ENCODE results near the gene RNF31. TPM values are rescaled to one million over a fixed set of nuclear protein-coding genes. Genes with fewer than 3 reads are reported as not detected.

Gene RNF31
- 23.9 and 49.0 TPM in 2 replicates for total RNA-seq

DNA sequence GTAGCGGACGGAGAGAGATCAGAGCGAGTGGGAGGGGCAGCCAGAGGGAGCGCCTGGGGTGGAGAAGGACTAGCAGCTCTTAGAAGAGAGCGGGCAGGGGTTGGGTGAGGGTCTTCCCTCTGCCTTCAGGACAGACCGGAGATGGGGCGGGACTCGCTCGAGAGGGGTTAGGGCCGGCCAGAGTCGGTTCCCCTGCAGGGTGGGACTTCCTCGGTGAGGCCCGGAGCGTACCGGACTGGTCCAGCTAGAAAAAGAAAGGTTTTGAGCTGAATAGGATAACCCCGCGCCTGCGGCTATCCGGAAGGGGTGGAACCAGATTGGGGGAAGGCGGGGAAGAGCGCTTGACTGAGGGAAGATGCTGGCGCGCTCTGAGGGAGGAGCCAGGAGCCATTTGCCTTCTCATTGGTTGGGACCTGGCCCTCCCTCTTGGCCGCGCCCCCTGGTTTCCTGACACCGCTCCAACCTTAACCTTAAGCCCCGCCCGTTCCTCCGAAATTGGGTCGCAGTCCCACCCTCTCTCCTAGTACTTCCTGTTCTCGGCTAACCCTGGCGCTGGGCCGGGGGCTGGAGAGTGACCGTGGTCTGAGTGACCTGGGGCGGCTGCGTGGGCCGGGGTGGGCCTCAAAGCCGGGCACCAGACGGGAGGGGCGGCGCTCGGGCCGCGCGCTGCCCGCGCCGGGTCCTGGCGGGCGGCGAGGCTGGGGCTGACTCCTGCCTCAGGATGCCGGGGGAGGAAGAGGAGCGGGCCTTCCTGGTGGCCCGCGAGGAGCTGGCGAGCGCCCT, at the start of gene RNF31:
TSS of gene RNF31 (plus strand) at position 521 of the 783 bp plus-strand sequence. CDS start at position 722, 201 bp downstream.

DNA sequence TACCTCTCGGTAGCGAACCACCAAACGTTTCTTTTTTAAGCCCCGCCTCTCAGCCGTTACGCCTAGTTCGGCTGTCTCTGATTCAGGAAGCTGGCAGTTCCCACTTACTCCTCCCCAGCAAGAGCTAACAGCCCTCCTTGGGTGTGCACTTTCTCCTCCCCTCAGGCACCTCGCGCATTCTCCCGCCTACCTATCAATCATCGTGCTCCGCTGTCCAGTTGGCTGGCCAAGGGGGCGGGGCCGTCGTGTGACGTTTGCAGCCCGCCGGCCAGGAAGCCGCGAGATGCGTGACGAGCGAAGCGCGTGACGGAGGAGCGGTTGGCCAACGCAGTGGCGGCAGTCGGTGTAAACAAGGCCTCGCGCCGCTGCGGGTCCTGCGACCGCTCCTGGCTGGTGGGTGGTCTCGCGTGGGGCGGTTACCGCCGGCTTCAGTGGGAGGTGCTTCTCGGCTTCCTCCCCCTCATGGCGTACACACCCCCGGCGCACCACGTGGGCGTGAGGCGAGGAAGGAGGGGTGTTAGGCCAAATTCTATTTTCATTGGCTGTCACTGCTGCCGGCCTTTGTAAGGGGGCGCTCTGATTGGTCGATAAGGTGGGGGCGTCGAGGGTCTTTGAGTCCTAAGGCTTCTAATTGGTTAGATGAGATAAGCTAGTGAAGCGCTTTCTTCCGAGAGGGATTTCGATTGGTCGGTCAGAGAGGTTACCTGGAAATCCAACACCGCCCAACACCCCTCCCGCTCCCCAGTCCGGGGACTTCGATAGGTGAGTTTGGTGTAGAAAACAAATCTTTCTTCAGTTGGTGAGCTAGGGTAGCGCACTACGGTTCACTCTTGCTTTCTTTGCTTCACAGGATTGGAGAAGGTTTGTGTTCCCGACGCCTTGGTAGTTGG, 32.5 kb upstream of the RNF31 start, which contains the start of the genes DCAF11 and NRL:
TSS of gene DCAF11 (plus strand) at position 246 of the 890 bp plus-strand sequence. CDS start 818 bp downstream, outside the sequence.
TSS of gene NRL (minus strand) at position 418 of the 890 bp plus-strand sequence. CDS start 32,101 bp downstream, outside the sequence.

DNA sequence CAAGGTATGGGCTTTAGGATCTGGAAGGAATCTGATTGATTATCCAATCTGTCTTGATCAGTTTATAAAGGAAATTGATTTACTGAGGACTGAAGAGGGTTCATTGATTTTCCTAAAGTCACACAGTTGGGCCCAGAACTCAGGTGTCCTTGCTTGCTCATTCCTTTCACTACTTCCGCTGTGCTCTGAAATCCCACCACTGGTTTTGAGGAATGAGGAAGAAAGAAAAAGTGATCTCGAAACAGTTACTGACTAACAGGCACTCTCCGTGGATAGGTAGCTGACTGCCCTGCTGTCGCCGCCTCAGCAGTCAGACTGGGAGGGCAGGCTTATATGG, 16.9 kb upstream of the RNF31 start, which contains the start of gene FITM1:
TSS of gene FITM1 (plus strand) at position 280 of the 337 bp plus-strand sequence. CDS start 905 bp downstream, outside the sequence.

DNA sequence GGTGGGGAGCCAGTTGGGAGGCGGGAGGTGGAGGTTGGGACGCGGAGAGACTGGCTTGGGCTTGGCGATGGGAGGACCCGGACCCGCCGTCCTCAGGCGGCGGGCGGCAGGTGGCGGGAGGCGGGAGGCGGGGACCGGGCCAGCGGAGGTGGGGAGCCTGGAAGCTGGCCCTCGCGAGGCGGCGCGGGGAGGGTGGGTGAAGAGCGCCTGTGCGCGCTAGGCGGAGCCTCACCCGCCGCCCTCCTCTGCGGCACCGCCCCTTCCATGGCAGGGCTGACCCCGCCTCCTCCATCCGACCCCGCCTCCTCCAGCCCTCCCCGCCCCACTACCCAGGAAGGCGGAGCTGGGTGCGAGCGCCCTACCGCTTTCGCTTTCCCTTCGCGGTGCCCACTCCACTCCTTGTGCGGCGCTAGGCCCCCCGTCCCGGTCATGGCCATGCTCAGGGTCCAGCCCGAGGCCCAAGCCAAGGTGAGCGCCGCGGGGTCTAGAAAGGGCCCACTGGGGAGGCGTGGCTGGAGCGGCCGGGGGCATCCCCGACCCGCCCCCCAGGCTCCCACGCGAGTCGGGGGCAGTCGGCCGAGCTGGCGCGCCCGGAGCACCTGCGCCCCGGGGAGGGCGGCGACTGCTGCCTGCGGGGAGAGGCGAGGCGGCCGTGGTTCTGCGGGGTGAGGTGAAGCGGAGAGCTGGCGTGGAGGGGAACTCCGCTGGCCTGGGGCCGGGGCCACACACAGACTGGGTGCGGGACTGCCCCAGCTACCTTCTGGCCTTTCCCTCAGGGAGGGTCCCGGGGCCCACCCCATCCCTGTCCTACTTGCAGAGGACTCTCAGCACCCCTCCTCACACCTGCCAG, 11.2 kb upstream of the RNF31 start, which contains the start of gene PSME1:
TSS of gene PSME1 (plus strand) at position 361 of the 850 bp plus-strand sequence. CDS start at position 430, 69 bp downstream.

DNA sequence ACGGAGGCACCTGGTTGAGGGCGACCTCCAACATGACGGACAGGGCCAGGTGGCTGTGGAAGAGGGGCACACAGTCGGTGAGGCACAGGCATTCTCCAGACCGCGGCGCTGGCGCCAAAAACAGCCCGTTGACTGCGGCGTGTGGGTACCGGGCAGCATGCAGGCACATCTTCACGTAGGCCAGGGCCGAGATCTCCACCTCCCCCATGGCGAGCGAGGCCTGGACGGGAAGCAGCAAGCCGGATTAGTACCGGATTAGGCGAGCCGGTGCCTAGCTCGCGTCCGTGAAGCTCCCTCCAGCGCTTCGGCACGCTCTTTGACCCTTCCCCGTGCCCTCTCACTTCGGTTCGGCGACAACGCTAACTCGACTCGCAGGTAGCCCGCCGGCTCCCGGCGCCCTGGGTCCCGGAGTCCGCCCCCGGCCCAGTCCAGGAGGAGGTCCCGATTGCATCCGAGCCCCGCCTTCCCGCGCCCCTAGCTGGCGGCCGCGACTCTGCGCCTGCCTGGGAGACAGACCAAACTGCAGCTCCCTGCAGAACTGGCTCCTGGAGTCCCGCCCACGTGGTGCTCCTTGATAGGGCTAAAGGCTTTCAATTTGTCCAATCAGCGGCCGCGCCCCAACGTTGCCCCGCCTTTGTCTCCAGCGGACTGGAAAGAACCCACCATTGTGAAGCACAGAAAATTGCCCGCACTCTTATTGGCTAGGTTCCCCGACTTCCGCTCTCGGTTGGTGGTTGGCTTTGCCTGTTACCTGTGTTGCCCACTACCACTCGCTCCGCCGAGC, 6.0 kb upstream of the RNF31 start, which contains the start of gene EMC9:
TSS of gene EMC9 (minus strand) at position 495 of the 784 bp plus-strand sequence. CDS start at position 208, 287 bp downstream.

DNA sequence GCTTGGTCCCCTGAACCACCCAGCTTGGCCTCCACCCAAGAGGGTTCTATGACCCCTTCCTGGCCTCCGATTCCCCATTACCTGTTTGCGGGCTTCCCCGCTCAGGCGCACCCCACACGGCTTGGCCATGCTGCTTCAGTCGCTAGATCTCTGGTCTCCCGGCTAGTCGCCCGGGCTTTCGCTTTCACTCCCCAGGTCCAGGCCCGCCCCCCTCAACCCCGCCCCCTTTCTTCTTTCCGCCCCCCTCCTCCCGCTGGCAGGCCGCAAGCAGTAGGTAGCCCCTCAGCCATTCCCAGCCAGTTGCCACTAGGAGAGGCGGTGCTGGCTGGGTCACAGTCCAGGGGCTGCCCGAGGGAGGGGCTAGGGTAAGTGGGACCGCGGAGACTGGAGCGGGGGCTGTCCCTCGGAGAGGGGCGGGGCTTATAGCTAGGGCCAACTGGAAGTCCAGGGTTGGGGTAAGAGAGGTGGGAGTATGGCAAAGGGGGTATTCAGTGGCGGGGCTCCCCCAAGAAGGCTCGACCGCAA, 783 bp upstream of the RNF31 start, which contains the start of gene PSME2:
TSS of gene PSME2 (minus strand) at position 158 of the 525 bp plus-strand sequence. CDS start at position 129, 29 bp downstream.

DNA sequence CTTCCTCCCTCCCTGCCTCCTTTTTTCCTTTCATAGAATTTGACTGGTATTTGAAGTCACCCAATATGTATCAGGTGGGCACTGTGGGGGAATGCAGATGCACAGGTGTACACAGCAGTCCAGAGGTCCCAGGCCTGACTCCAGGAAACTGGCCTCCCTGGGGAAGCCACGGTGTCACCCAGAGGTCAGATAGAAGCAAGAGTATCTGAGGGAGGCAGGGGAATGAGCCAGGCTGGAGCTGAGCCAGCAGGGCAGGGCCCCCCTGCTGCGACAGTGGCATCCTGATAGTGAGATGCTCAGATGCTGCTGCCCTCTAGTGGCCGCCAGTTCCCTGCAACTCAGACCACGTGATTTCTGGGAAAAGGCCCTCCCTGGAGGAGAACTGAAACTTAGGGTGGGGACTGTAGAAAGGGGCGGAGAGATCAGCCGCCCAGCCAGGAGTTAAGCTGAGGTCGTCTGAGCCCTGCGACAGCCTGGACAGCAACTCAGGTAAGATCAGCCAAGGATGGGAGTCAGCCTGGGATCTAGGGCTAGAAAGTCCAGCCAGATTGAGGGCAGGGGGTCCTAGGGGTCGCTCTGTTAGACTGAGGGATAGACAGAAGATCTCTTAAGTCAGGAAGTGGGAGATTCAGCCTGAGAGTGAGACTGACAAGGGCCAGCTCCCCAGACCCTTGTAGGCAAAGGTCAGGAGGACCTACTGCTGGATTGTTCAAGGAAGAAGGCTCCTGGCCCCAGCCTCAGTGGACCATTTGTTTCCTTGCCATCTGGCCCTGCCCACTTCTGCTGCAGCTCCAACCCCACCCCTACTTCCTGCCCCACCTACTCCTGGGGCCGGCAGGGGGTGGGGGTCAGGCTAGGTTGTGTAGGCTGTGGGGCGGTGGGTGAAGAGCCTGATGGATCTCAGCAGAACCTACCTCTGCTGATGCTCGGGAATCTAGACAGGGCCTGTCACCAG, 13.8 kb downstream of the RNF31 start, which contains the start of gene IRF9:
TSS of gene IRF9 (plus strand) at position 416 of the 955 bp plus-strand sequence. CDS start 880 bp downstream, outside the sequence.

DNA sequence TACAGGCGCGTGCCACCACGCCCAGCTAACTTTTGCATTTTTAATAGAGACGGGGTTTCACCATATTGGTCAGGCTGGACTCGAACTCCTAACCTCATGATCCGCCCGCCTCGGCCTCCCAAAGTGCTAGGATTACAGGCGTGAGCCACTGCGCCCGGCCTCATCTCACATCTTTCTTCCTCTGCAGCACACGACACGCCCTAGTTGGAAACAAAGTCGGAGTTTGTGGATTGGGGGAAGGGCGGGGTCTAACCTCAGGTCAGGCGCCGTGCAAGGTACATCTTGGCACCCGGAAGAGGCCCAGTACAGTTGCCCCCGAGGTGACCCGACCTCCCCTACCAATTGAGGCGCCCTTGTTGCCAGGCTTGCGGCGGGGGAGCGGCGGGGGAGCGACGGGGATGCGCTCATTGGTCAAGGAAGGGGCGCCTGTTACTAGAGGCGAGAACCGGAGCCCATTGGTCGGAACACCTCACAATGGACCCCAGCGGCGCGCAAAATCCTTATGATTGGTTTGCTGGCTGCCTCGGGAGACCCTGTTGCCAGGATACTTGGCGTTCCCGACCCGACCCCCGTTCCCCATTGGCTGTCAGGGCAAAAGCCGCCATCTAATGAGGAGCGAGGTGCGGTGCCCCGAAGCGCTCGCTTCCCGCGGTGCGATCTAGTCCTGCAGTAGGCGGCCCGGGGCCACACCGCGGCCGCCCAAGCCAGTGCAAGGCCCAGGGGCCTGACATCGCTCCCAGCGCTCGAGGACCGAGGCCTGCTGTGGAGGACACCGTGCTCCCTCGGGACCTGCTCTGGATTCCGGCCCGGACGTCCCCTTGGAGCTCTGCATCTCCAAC, 24.3 kb downstream of the RNF31 start, which contains the start of gene REC8:
TSS of gene REC8 (plus strand) at position 659 of the 839 bp plus-strand sequence. CDS start 473 bp downstream, outside the sequence.

DNA sequence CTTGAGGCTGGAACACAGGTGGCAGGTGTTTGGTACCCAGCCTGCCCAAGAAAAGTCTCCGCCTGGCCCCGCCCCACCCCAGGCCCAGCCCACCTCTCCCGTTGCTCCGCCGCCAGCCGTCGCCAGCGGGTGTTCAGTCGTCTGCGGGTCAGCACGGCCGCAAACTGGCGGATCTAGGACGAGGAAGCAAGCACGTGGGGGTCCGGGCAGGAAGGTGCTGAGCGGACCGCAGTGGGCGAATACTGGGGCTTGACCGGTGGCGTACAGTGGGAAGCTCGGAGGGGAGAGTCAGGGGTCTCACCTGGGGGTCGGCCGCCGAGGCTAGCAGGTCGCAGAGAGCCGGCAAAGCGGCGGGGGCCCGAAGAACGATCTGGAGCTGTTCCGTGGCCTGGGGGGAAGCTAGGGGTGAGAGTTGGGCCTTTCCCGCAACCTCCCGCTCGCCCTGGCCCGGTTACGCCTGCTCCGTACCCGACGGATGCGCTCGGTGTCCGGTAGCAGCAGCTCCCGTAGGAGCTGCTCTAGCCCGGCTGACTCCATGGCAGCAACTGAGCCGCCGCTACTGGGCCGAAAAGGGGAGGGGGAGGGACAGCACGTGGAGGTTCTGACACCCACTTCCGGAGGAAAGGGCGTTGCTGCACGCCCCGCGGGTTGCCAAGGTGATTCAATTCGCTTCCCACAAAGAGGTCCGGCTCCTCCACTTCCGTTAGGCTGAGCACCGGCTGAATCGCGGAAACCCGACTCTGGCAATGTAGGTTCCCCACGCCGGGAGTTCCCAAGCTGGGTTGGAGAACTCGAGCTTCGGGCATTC, 41.2 kb downstream of the RNF31 start, which contains the start of gene IPO4:
TSS of gene IPO4 (minus strand) at position 566 of the 808 bp plus-strand sequence. CDS start at position 537, 29 bp downstream.

DNA sequence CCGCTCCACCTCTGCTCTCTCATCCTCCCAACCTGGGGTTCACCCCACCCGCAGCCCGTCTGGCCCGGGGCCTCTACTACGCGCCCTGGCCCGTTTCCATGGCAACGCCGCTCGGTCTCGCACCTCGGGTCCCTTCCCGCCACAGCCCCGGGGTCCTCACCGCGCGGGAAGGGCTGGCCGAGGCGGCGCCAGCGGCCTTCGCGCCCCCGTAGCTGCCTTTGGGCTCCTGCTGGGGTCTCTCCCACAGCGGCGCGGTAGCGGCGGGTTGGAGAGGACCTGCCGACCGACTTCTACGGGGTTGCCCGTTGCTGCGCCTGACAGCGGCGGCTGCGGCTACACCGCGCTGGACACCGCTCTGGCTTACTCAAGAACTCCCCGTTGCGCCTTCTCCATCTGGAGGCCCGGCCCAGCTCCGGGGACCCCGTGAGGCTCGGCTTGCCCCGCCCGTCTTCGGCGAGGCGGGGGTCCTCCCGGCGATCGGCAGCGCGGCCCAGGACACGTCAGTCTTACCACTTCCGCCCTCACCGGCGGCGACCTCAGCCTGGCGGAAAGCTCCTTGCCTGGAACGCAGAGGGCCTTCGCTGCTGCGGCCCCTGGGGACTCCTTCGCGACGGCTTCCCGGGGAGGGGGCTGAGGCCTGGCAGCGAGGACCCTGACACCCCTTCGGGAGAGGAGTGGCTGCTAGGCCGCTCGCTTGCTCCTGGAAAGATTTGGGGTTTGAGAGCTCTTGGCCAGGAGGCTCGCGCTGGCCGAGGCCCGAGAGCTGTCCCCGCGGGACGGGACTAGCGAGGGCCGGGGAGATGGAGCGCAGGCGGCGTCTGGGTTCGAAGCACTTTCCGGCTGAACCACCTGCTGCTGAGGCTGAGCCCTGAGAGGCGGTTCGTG, 48.1 kb downstream of the RNF31 start, which contains the start of gene TM9SF1:
TSS of gene TM9SF1 (minus strand) at position 256 of the 885 bp plus-strand sequence. CDS start 422 bp downstream, outside the sequence.

Other genes starting within 250 kb of the RNF31 start
- gene DHRS4, start 193.7 kb upstream of the RNF31 start, total RNA-seq: 26.0 and 29.6 TPM in 2 replicates
- gene DHRS4L2, start 158.6 kb upstream of the RNF31 start, total RNA-seq: 11.5 and 12.0 TPM in 2 replicates
- under 0.01 and 0.24 TPM in 2 replicates for gene CARMIL3, start 95.5 kb upstream of the RNF31 start, total RNA-seq
- gene CPNE6, start 75.9 kb upstream of the RNF31 start, total RNA-seq: not detected in 2 replicates
- 57.1 and 93.8 TPM in 2 replicates for gene PCK2, start 53.2 kb upstream of the RNF31 start, total RNA-seq
- gene DCAF11, start 32.7 kb upstream of the RNF31 start, total RNA-seq: 70.1 and 80.1 TPM in 2 replicates
- gene NRL, start 32.5 kb upstream of the RNF31 start, total RNA-seq: 0.96 and 1.9 TPM in 2 replicates
- under 0.01 and 0.24 TPM in 2 replicates for gene FITM1, start 16.8 kb upstream of the RNF31 start, total RNA-seq
- gene PSME1, start 11.3 kb upstream of the RNF31 start, total RNA-seq: 92.9 and 152 TPM in 2 replicates
- gene EMC9, start 5.9 kb upstream of the RNF31 start, total RNA-seq: 11.7 and 12.8 TPM in 2 replicates
- 33.7 and 78.8 TPM in 2 replicates for gene PSME2, start 888 bp upstream of the RNF31 start, total RNA-seq
- 16.8 and 62.9 TPM in 2 replicates for gene IRF9, start 13.8 kb downstream of the RNF31 start, total RNA-seq
- 1.7 and 6.0 TPM in 2 replicates for gene REC8, start 24.6 kb downstream of the RNF31 start, total RNA-seq
- 45.6 and 64.3 TPM in 2 replicates for gene IPO4, start 41.3 kb downstream of the RNF31 start, total RNA-seq
- gene TM9SF1, start 47.9 kb downstream of the RNF31 start, total RNA-seq: 63.9 and 79.9 TPM in 2 replicates
- gene TSSK4, start 58.2 kb downstream of the RNF31 start, total RNA-seq: not detected in 2 replicates
- 32.8 and 40.7 TPM in 2 replicates for gene CHMP4A, start 66.0 kb downstream of the RNF31 start, total RNA-seq
- gene MDP1, start 68.6 kb downstream of the RNF31 start, total RNA-seq: 10.8 and 14.7 TPM in 2 replicates
- gene NEDD8, start 84.9 kb downstream of the RNF31 start, total RNA-seq: 91.6 and 113 TPM in 2 replicates
- gene GMPR2, start 85.4 kb downstream of the RNF31 start, total RNA-seq: 95.1 and 97.1 TPM in 2 replicates
- 53.1 and 287 TPM in 2 replicates for gene TINF2, start 95.1 kb downstream of the RNF31 start, total RNA-seq
- gene TGM1, start 115.7 kb downstream of the RNF31 start, total RNA-seq: 69.1 and 167 TPM in 2 replicates
- gene RABGGTA, start 124.1 kb downstream of the RNF31 start, total RNA-seq: 53.9 and 65.1 TPM in 2 replicates
- 23.0 and 29.4 TPM in 2 replicates for gene DHRS1, start 152.3 kb downstream of the RNF31 start, total RNA-seq
- gene NOP9, start 152.4 kb downstream of the RNF31 start, total RNA-seq: 26.6 and 41.4 TPM in 2 replicates
- gene CIDEB, start 160.5 kb downstream of the RNF31 start, total RNA-seq: 1.4 and 6.0 TPM in 2 replicates
- gene LTB4R2, start 162.6 kb downstream of the RNF31 start, total RNA-seq: 30.3 and 32.5 TPM in 2 replicates
- 13.5 and 13.6 TPM in 2 replicates for gene LTB4R, start 164.0 kb downstream of the RNF31 start, total RNA-seq
- gene ADCY4, start 187.6 kb downstream of the RNF31 start, total RNA-seq: 1.7 TPM in 1 of 2 replicates, not detected in the other
- gene RIPK3, start 192.5 kb downstream of the RNF31 start, total RNA-seq: 2.1 and 5.1 TPM in 2 replicates
- gene NFATC4, start 220.7 kb downstream of the RNF31 start, total RNA-seq: 10.6 and 17.3 TPM in 2 replicates

All from tracheal epithelial cell (primary cell).